ENCODE measurements around the gene MACROD2.

Gene MACROD2

DNA sequence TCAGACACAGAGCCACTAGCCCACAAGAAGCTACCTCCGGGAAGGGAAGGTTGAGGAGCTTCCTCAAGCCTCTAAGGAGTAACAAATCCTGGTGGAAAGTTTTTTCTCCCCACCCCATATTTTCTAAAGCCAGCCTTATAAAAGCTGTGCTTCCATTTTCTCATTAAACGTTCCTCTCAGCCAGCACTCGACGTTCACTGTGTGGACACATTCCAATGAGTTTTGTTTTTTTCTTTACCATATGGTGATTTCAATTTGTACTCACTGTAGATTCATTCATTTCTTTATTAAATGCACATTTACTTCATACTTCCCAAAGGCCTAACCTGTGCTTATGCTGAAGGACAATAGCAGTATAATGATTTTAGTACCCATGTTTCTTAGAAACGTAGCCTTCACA lies 536.5 kb downstream of the MACROD2 start:
- no peak for TF ChIP-seq CTCF (IDR thresholded peaks at IDR 0.05)
- no peak for TF ChIP-seq ZFX (IDR thresholded peaks at IDR 0.05; ENCODE audit: borderline replicate concordance)
- H3K27ac ChIP-seq, result no peak overlapping the region

DNA sequence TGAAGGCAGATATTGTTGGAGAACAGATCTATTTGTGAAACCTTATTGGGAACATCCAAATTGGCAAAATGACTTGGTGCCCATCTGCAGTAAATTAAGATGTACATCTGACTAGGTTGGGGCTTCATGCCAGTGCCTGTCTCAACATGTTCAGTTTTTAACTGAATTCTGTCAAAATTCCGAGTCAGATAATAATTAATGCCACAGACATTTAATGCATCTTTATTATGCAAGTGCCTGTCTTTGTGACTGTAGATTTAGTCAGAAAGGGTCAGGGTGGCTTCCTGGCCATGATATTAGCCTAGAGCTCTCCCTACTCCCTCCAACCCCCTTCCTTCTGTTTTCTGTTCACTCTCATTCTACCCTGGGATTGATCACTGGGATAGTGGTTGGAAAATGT lies 541.4 kb downstream of the MACROD2 start:
- TF ChIP-seq ZFX (IDR thresholded peaks at IDR 0.05; ENCODE audit: borderline replicate concordance), result no peak
- TF ChIP-seq CTCF (IDR thresholded peaks at IDR 0.05), result no peak
- H3K27ac ChIP-seq, result no peak overlapping the region

GRCh38 chr20:14538433-14538832 lies 543.1 kb downstream of the MACROD2 start:
- TF ChIP-seq CTCF (IDR thresholded peaks at IDR 0.05), result no peak
- TF ChIP-seq ZFX (IDR thresholded peaks at IDR 0.05; ENCODE audit: borderline replicate concordance), result no peak
- no peak overlapping the region for H3K27ac ChIP-seq

- no peak overlapping the region for H3K27ac ChIP-seq
- no peak for TF ChIP-seq ZFX (IDR thresholded peaks at IDR 0.05; ENCODE audit: borderline replicate concordance)
- no peak for TF ChIP-seq CTCF (IDR thresholded peaks at IDR 0.05)
Observed at GRCh38 chr20:14543040-14543439, 547.7 kb downstream of the MACROD2 start.

DNA sequence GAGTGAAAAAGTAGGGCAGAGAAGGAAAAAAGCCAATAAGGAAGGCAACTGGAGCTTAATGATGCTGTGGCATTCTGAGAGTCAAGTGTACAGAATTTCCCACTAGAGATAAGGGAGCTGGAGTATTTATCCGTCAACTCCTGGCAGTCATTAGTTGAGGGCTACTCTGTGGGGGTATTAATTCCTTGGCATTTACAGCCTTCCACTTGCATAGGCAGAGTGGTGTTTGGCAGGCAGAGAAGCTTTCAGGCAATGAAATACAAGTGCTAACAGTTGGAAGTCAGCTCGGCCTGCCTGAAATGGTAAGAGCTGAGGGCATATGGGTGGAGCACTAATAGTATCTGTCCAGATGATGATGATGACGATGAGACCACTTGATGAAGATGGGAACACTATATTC lies 549.4 kb downstream of the MACROD2 start:
- TF ChIP-seq ZFX (IDR thresholded peaks at IDR 0.05; ENCODE audit: borderline replicate concordance) (no peak), CTCF (IDR thresholded peaks at IDR 0.05) (no peak)
- H3K27ac ChIP-seq, result no peak overlapping the region

DNA sequence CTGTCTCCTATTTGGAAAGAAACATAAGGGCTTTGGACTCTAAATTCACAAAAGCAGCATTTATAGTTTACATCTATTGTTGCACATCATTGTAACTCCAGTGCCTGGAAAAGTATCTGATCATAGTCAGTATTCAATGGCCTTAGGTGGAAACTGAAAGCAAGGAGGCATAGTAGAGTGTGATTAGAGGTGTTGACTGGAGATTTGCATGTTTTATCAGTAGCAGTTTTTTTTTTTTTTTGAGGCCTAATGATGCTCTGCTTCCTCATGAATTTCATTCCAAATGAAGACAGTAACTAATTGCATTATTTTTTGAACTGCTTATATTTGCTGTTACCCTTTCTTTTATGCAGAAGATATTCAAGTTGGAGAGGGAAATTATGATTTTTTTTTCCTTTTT lies 555.3 kb downstream of the MACROD2 start:
- TF ChIP-seq CTCF (IDR thresholded peaks at IDR 0.05) (no peak), ZFX (IDR thresholded peaks at IDR 0.05; ENCODE audit: borderline replicate concordance) (no peak)
- H3K27ac ChIP-seq, result no peak overlapping the region

- TF ChIP-seq ZFX (IDR thresholded peaks at IDR 0.05; ENCODE audit: borderline replicate concordance), result no peak
- no peak for TF ChIP-seq CTCF (IDR thresholded peaks at IDR 0.05)
- H3K27ac ChIP-seq, result no peak overlapping the region
Observed at GRCh38 chr20:14553774-14554534, 558.6 kb downstream of the MACROD2 start.
